Pons (tissue), 1 donor: Measurements from ENCODE around the gene GNPAT.

Experiments
- DNase-seq: peaks from one replicate; pipeline ENCODE4 v3.0.0-alpha.2; 2016; ENCODE audit warnings: low spot score

Gene GNPAT

GRCh38 chr1:231213831-231214573 lies 27.0 kb upstream of the GNPAT start:
- no peak for DNase-seq

- no peak for DNase-seq
These were observed 25.9 kb upstream of the GNPAT start for GRCh38 chr1:231214918-231215680.

- no peak for DNase-seq
These were observed 25.2 kb upstream of the GNPAT start for GRCh38 chr1:231215681-231216385.

- DNase-seq, result no peak
These were observed 24.5 kb upstream of the GNPAT start for GRCh38 chr1:231216498-231216897.

- DNase-seq, result no peak
These were observed 24.0 kb upstream of the GNPAT start for GRCh38 chr1:231217056-231217455.

- no peak for DNase-seq
These were observed 22.9 kb upstream of the GNPAT start for GRCh38 chr1:231218078-231218477.

GRCh38 chr1:231219422-231220401 lies 21.3 kb upstream of the GNPAT start:
- no peak for DNase-seq

GRCh38 chr1:231220801-231221200 lies 20.2 kb upstream of the GNPAT start:
- DNase-seq, result no peak

GRCh38 chr1:231226156-231226555 lies 14.9 kb upstream of the GNPAT start:
- no peak for DNase-seq

- no peak for DNase-seq
These were observed 9.5 kb upstream of the GNPAT start for GRCh38 chr1:231231511-231231910.

- DNase-seq, result no peak
These were observed 7.9 kb upstream of the GNPAT start for GRCh38 chr1:231232870-231233734.

GRCh38 chr1:231233735-231234417 lies 7.1 kb upstream of the GNPAT start:
- DNase-seq, result no peak

- no peak for DNase-seq
These were observed 6.5 kb upstream of the GNPAT start for GRCh38 chr1:231234506-231234905.

- DNase-seq, result no peak
These were observed 5.3 kb upstream of the GNPAT start for GRCh38 chr1:231235526-231236207.

- no peak for DNase-seq
These were observed 4.8 kb upstream of the GNPAT start for GRCh38 chr1:231236208-231236591.

- no peak for DNase-seq
These were observed 4.1 kb upstream of the GNPAT start for GRCh38 chr1:231236938-231237337.

- DNase-seq, result no peak
These were observed 2.7 kb upstream of the GNPAT start for GRCh38 chr1:231238298-231238697.

- DNase-seq, result no peak
These were observed 505 bp upstream of the GNPAT start for GRCh38 chr1:231240531-231240882.

- DNase-seq, result no peak
These were observed 738 bp downstream of the GNPAT start for GRCh38 chr1:231241750-231242149.
